ENCODE measurements around the gene PCDHGB5.
A peak's percentile ranks its signal among the peaks of the same experiment; 100 is the strongest.
"Not testable (repeated sequence)": the region's sequence is repeated elsewhere in the genome, so short reads cannot be mapped to it uniquely, and the experiment has no call there.

Gene PCDHGB5

GRCh38 chr5:141417494-141418172 lies 19.9 kb downstream of the PCDHGB5 start, which contains the start of gene PCDHGB7:
Gene PCDHGB7 (plus strand): TSS chr5:141417677. CDS start chr5:141417860, 183 bp downstream.
- Mint-ChIP-seq H3K4me3 (peak within 1 kb of the TSS; percentile 87), H3K9me3 (peaks cover 13 to 34% of the 10 kb centered on the region in 2 donors), H3K27me3 (peaks cover 97% of the 10 kb centered on the region), H3K27ac (peak within 1 kb of the TSS in 1 of 2 donors; percentile 85), H3K4me1 (peaks cover 46% of the 10 kb centered on the region)
- ATAC-seq (peak; percentile 85), DNase-seq (peak; percentile 52 to 65)

GRCh38 chr5:141419074-141419880 lies 21.5 kb downstream of the PCDHGB5 start:
- Mint-ChIP-seq H3K27me3 (peaks cover 97% of the 10 kb centered on the region), H3K4me1 (peaks cover 31% of the 10 kb centered on the region), H3K4me3 (no peak overlapping the region), H3K27ac (no peak overlapping the region), H3K9me3 (peaks cover 17 to 36% of the 10 kb centered on the region in 2 donors)
- ATAC-seq (no peak), DNase-seq (no peak)

- H3K4me1 Mint-ChIP-seq = peaks cover 21% of the 10 kb centered on the region
- ATAC-seq (peak; percentile 53), DNase-seq (peak; percentile 53 to 57)
- peak within 1 kb of the TSS; percentile 82 to 85 for H3K4me3 Mint-ChIP-seq
- H3K27me3 Mint-ChIP-seq = peaks cover 95% of the 10 kb centered on the region
- peaks cover 17 to 36% of the 10 kb centered on the region in 2 donors for H3K9me3 Mint-ChIP-seq
- peak within 1 kb of the TSS in 1 of 2 donors; percentile 64 for H3K27ac Mint-ChIP-seq
Measured at GRCh38 chr5:141420855-141421488, 23.2 kb downstream of the PCDHGB5 start, which contains the start of gene PCDHGA11. Gene PCDHGA11 (plus strand): TSS chr5:141421051. CDS start chr5:141421228, 177 bp downstream.

GRCh38 chr5:141421489-141421855 lies 23.7 kb downstream of the PCDHGB5 start:
- no peak for ATAC-seq
- Mint-ChIP-seq H3K27me3 (peaks cover 95% of the 10 kb centered on the region), H3K27ac (peak overlapping the region in 1 of 2 donors; percentile 42)

GRCh38 chr5:141422742-141423291 lies 25.1 kb downstream of the PCDHGB5 start:
- peaks cover 17 to 36% of the 10 kb centered on the region in 2 donors for H3K9me3 Mint-ChIP-seq
- ATAC-seq (no peak), DNase-seq (no peak)
- peaks cover 98% of the 10 kb centered on the region for H3K27me3 Mint-ChIP-seq
- peaks cover 15% of the 10 kb centered on the region for H3K4me1 Mint-ChIP-seq
- no peak overlapping the region for H3K27ac Mint-ChIP-seq
- no peak overlapping the region for H3K4me3 Mint-ChIP-seq

More at GRCh38 chr5:141421489-141421855, 23.7 kb downstream of the PCDHGB5 start:
- Mint-ChIP-seq H3K9me3 (peaks cover 17 to 36% of the 10 kb centered on the region in 2 donors), H3K4me1 (peaks cover 21% of the 10 kb centered on the region), H3K4me3 (peak overlapping the region; percentile 82 to 85)
- no peak for DNase-seq

GRCh38 chr5:141427783-141428426 lies 30.2 kb downstream of the PCDHGB5 start:
- DNase-seq = no peak
- Mint-ChIP-seq H3K27ac (peak overlapping the region in 1 of 2 donors; percentile 15), H3K4me3 (no peak overlapping the region), H3K27me3 (peaks cover 88% of the 10 kb centered on the region), H3K4me1 (peaks cover 20% of the 10 kb centered on the region), H3K9me3 (peaks cover 18 to 38% of the 10 kb centered on the region in 2 donors)
- ATAC-seq = no peak

GRCh38 chr5:141430332-141431113 lies 32.8 kb downstream of the PCDHGB5 start, which contains the start of gene PCDHGA12:
Gene PCDHGA12 (plus strand): TSS chr5:141430507. CDS start chr5:141430760, 253 bp downstream.
- Mint-ChIP-seq H3K27ac (peak within 1 kb of the TSS; percentile 72 to 76), H3K4me1 (peaks cover 20% of the 10 kb centered on the region), H3K4me3 (peak within 1 kb of the TSS; percentile 81 to 84), H3K9me3 (peaks cover 18 to 49% of the 10 kb centered on the region in 2 donors), H3K27me3 (peaks cover 77% of the 10 kb centered on the region)
- ATAC-seq (peak; percentile 83), DNase-seq (peak in 1 of 2 donors; percentile 46)

- DNase-seq = peak in 1 of 2 donors; percentile 40
- Mint-ChIP-seq H3K27me3 (peaks cover 69% of the 10 kb centered on the region), H3K9me3 (peaks cover 18 to 49% of the 10 kb centered on the region in 2 donors), H3K4me3 (peak overlapping the region; percentile 81 to 84), H3K4me1 (peaks cover 20% of the 10 kb centered on the region), H3K27ac (peak overlapping the region in 1 of 2 donors; percentile 12)
- peak; percentile 53 for ATAC-seq
Measured at GRCh38 chr5:141431286-141431685, 33.5 kb downstream of the PCDHGB5 start.

- peaks cover 59% of the 10 kb centered on the region for H3K27me3 Mint-ChIP-seq
- peak overlapping the region; percentile 81 to 84 for H3K4me3 Mint-ChIP-seq
- H3K9me3 Mint-ChIP-seq = peaks cover 18 to 49% of the 10 kb centered on the region in 2 donors
- ATAC-seq, H3K27ac Mint-ChIP-seq, DNase-seq: not testable (repeated sequence)
- H3K4me1 Mint-ChIP-seq = peaks cover 20% of the 10 kb centered on the region
Measured at GRCh38 chr5:141432308-141432707, 34.6 kb downstream of the PCDHGB5 start.

GRCh38 chr5:141432726-141433125 lies 35.0 kb downstream of the PCDHGB5 start:
- not testable (repeated sequence) for DNase-seq, ATAC-seq, H3K4me3 Mint-ChIP-seq
- H3K27me3 Mint-ChIP-seq = peaks cover 55% of the 10 kb centered on the region
- peaks cover 18 to 47% of the 10 kb centered on the region in 2 donors for H3K9me3 Mint-ChIP-seq
- H3K27ac Mint-ChIP-seq = peak overlapping the region in 1 of 2 donors; percentile 55
- H3K4me1 Mint-ChIP-seq = peaks cover 20% of the 10 kb centered on the region

GRCh38 chr5:141434006-141434405 lies 36.3 kb downstream of the PCDHGB5 start:
- H3K4me1 Mint-ChIP-seq = peaks cover 20% of the 10 kb centered on the region
- ATAC-seq (no peak), DNase-seq (no peak)
- no peak overlapping the region for H3K27ac Mint-ChIP-seq
- H3K27me3 Mint-ChIP-seq = peaks cover 43% of the 10 kb centered on the region
- H3K4me3 Mint-ChIP-seq = no peak overlapping the region
- peaks cover 14 to 38% of the 10 kb centered on the region in 2 donors for H3K9me3 Mint-ChIP-seq

- no peak overlapping the region for H3K27ac Mint-ChIP-seq
- peaks cover 9 to 28% of the 10 kb centered on the region in 2 donors for H3K9me3 Mint-ChIP-seq
- H3K4me3 Mint-ChIP-seq = no peak overlapping the region
- DNase-seq (no peak), ATAC-seq (no peak)
- H3K27me3 Mint-ChIP-seq = peaks cover 30% of the 10 kb centered on the region
- H3K4me1 Mint-ChIP-seq = peaks cover under 1% of the 10 kb centered on the region
Measured at GRCh38 chr5:141437221-141437620, 39.5 kb downstream of the PCDHGB5 start.

- Mint-ChIP-seq H3K27me3 (peaks cover 24% of the 10 kb centered on the region), H3K27ac (no peak overlapping the region), H3K4me1 (no peaks in the 10 kb centered on the region), H3K9me3 (peaks cover 4 to 13% of the 10 kb centered on the region in 2 donors), H3K4me3 (no peak overlapping the region)
- ATAC-seq (no peak), DNase-seq (no peak)
Measured at GRCh38 chr5:141439411-141440141, 41.8 kb downstream of the PCDHGB5 start.

Data from stimulated activated naive CD8-positive, alpha-beta T cell treated with anti-CD3 and anti-CD28 coated beads, Interleukin-15, amount 100 ng/mL, for 72 hours (primary cell).